Endothelial cell of umbilical vein (primary cell): ENCODE measurements around the gene RHEBL1. TPM values are rescaled to one million over a fixed set of nuclear protein-coding genes. Genes with fewer than 3 reads are reported as not detected.

Source experiments
- BruUV-seq: library from RNA; stranded (reverse); fragments of 400-500 nt; replicated peaks from 2 replicates; lab custom pipeline; 2021; lab: Mats Ljungman, UMichigan
- CTCF ChIA-PET: fragments of 300-600, 350-600 bp; sonication (Branson Sonifier 250); formaldehyde crosslinking; loops from one replicate; lab custom pipeline; 2021; ENCODE audit warnings: antibody characterized with exemption, inconsistent platforms; lab: Charles Lee
- POLR2A ChIA-PET: fragments of 300-600, 350-600 bp; sonication (Branson Sonifier 250); formaldehyde crosslinking; loops from one replicate; lab custom pipeline; 2021; ENCODE audit warnings: antibody characterized with exemption, inconsistent platforms; lab: Charles Lee
- DNase-seq: peaks from one replicate; pipeline ENCODE4 v3.0.0-alpha.2; 2011; ENCODE audit warnings: low read depth, low spot score
- FAIRE-seq: peaks from 2 replicates; lab custom pipeline; 2011; peaks lifted over from hg19 to GRCh38; lab: Jason Lieb, UNC
- H2AFZ ChIP-seq: 2 replicates; pipeline ENCODE4 v1.6.0; 2012; ENCODE audit warnings: low read depth, low read length, control low read depth, inconsistent platforms
- H3K27ac ChIP-seq: 2 replicates; pipeline ENCODE4 v1.5.1; 2011; ENCODE audit warnings: low read depth, mild to moderate bottlenecking, control low read depth, low read length, moderate library complexity; ENCODE audit not compliant: insufficient read depth
- H3K27me3 ChIP-seq, 2 experiments: 2 replicates each; pipeline versions ENCODE4 v1.6.0 to v1.6.1; 2011; ENCODE audit warnings: low read length in 2 of 2, mixed read lengths in 1 of 2; ENCODE audit not compliant: control insufficient read depth in 2 of 2, insufficient read depth in 2 of 2
- H3K36me3 ChIP-seq, 2 experiments: 2 replicates in 1 of 2; 3 replicates in 1 of 2; pipeline ENCODE4 v1.5.1; 2011; ENCODE audit warnings: low read length in 2 of 2, mild to moderate bottlenecking in 1 of 2, moderate library complexity in 1 of 2; ENCODE audit not compliant: control insufficient read depth in 2 of 2, insufficient read depth in 2 of 2; ENCODE audit errors: extremely low read depth in 1 of 2
- H3K4me1 ChIP-seq: 3 replicates; pipeline ENCODE4 v1.5.1; 2011; ENCODE audit warnings: mild to moderate bottlenecking, low read length; ENCODE audit not compliant: control insufficient read depth, insufficient read depth; ENCODE audit errors: extremely low read depth
- H3K4me2 ChIP-seq: 2 replicates; pipeline ENCODE4 v1.6.1; 2011; ENCODE audit warnings: low read length, control low read depth, mixed read lengths; ENCODE audit not compliant: insufficient read depth
- H3K4me3 ChIP-seq, 3 experiments: fragments of 200-600 bp in 1 of 3; sonication (generic), shearing (Covaris generic) in 1 of 3; replicated peaks in 1 of 3; 2 replicates each; pipeline ENCODE4 v1.5.1; 2011 to 2016; ENCODE audit warnings: control low read depth in 3 of 3, low read length in 3 of 3, mild to moderate bottlenecking in 2 of 3, inconsistent platforms in 1 of 3, low read depth in 1 of 3, moderate library complexity in 1 of 3; ENCODE audit not compliant: insufficient read depth in 1 of 3
- H3K79me2 ChIP-seq: 2 replicates; pipeline ENCODE4 v1.6.0; 2012; ENCODE audit warnings: low read length, inconsistent platforms; ENCODE audit not compliant: control insufficient read depth, insufficient read depth
- H3K9ac ChIP-seq: replicated peaks from 2 replicates; pipeline ENCODE3; 2011; ENCODE audit warnings: low read length, control low read depth; ENCODE audit not compliant: insufficient read depth; ENCODE audit errors: extremely low read depth
- H3K9me1 ChIP-seq: replicated peaks from 3 replicates; pipeline ENCODE4 v1.6.0; 2011; ENCODE audit warnings: mild to moderate bottlenecking, low read length; ENCODE audit not compliant: control insufficient read depth, insufficient read depth; ENCODE audit errors: extremely low read depth
- H3K9me3 ChIP-seq: replicated peaks from 2 replicates; pipeline ENCODE4 v1.5.1; 2012; ENCODE audit warnings: low read length, inconsistent platforms; ENCODE audit not compliant: control insufficient read depth, insufficient read depth
- H4K20me1 ChIP-seq: replicated peaks from 2 replicates; pipeline ENCODE3; 2011; ENCODE audit warnings: mild to moderate bottlenecking, low read length; ENCODE audit not compliant: control insufficient read depth, insufficient read depth; ENCODE audit errors: extremely low read depth
- CTCF ChIP-seq, 2 donors: IDR thresholded peaks; 1 replicate in 1 of 2; 2 replicates in 1 of 2; pipeline ENCODE4 v1.5.1; 2011; ENCODE audit warnings: low read length in 2 of 2, mild to moderate bottlenecking in 2 of 2, moderate library complexity in 2 of 2, control low read depth in 1 of 2, inconsistent platforms in 1 of 2, low read depth in 1 of 2; ENCODE audit not compliant: insufficient read depth in 1 of 2; ENCODE audit errors: extremely low read depth in 1 of 2
- EZH2 ChIP-seq: IDR thresholded peaks from 2 replicates; pipeline ENCODE4 v1.6.1; 2012; ENCODE audit warnings: borderline replicate concordance, low read depth, mild to moderate bottlenecking, moderate library complexity, low read length, inconsistent platforms; ENCODE audit not compliant: severe bottlenecking
- FOS ChIP-seq: IDR thresholded peaks from 2 replicates; pipeline ENCODE4 v1.6.1; 2011; ENCODE audit warnings: mild to moderate bottlenecking, low read length, moderate library complexity, borderline replicate concordance; ENCODE audit not compliant: insufficient read depth
- GATA2 ChIP-seq: IDR thresholded peaks from 2 replicates; pipeline ENCODE4 v1.7.0; 2011; ENCODE audit warnings: low read depth, mild to moderate bottlenecking, moderate library complexity, mixed read lengths, low read length; ENCODE audit not compliant: insufficient read length, insufficient read depth
- JUN ChIP-seq: IDR thresholded peaks from 2 replicates; pipeline ENCODE4 v1.6.1; 2011; ENCODE audit warnings: borderline replicate concordance, low read depth; ENCODE audit not compliant: insufficient read length, insufficient read depth
- MAX ChIP-seq: IDR thresholded peaks from 2 replicates; pipeline ENCODE4 v1.6.1; 2011; ENCODE audit not compliant: insufficient read depth, insufficient read length
- MYC ChIP-seq: IDR thresholded peaks from one replicate; pipeline ENCODE4 v1.6.1; 2011; ENCODE audit warnings: mild to moderate bottlenecking, low read depth, low read length
- POLR2A ChIP-seq: IDR thresholded peaks from 2 replicates; pipeline ENCODE4 v1.6.1; 2012; ENCODE audit warnings: low read depth, mild to moderate bottlenecking, control low read depth, low read length
- POLR2AphosphoS5 ChIP-seq: IDR thresholded peaks from 2 replicates; pipeline ENCODE4 v1.6.1; 2012; ENCODE audit warnings: low read depth, mild to moderate bottlenecking, control low read depth, low read length, moderate library complexity; ENCODE audit not compliant: insufficient read depth
- dilution Hi-C: fragments of 300-500 bp; cut with MboI; formaldehyde crosslinking; loops from one replicate; pipeline ENCODE4 v1.15.0; 2019; ENCODE audit warnings: low sequenced_read_pairs; ENCODE audit not compliant: extremely low pct_ligation_motif_present
- intact Hi-C: fragments of 100-400 bp; cut with micrococcal nuclease; formaldehyde crosslinking; loops from one replicate; pipeline ENCODE4 v1.10.0; 2022
- polyA plus RNA-seq, 4 experiments: library from polyadenylated mRNA; depleted of rRNA in 3 of 4; stranded (reverse) in 3 of 4; unstranded in 1 of 4; fragments of >200 nt; gene quantifications; 2 replicates each; pipeline versions ENCODE4 v1.2.1 to v1.2.3, GENCODE V29; 2011 to 2012; ENCODE audit warnings: missing spikeins in 1 of 4
- total RNA-seq: library from RNA; stranded (reverse); gene quantifications from 2 replicates; pipeline ENCODE4 v1.2.3, GENCODE V29; 2021

Gene RHEBL1
- total and polyA plus RNA-seq, 2 donors (not counting 3 experiments of a cell fraction or from before 2014, with no cell fraction given) = 2.6 to 2.7 TPM

- CTCF ChIA-PET = interaction anchor here (0.6 to 11.7 kb wide), 20 partner anchors 8 to 140 kb away, joined by 3 to 188 read pairs (median 6); partner anchors contain the start of genes ARF3, LMBR1L, RHEBL1 and TUBA1B
- FAIRE-seq = peak; percentile 73
- no TSS peak for BruUV-seq
- Histone ChIP-seq H3K27ac (no peak overlapping the region), H3K9me3 (no peaks in the 10 kb centered on the region), H3K9ac (no peak overlapping the region), H3K4me3 (no peak overlapping the region), H3K9me1 (no peaks in the 10 kb centered on the region), H3K4me2 (no peak overlapping the region), H4K20me1 (no peaks in the 10 kb centered on the region), H2AFZ (no peak overlapping the region), H3K27me3 (no peaks in the 10 kb centered on the region), H3K79me2 (no peaks in the 10 kb centered on the region), H3K36me3 (peaks cover 4 to 41% of the 10 kb centered on the region in 2 experiments), H3K4me1 (peaks cover 19% of the 10 kb centered on the region)
- DNase-seq = peak; percentile 58
- dilution Hi-C loops = no loop called here
- intact Hi-C loops = loop anchor here (1.0 kb wide), 2 partner anchors 10 to 34 kb away; no protein-coding TSS in a partner anchor
- TF ChIP-seq CTCF (IDR thresholded peaks at IDR 0.05; ENCODE audit: extremely low read depth in 1 of 2, insufficient read depth in 1 of 2, low read depth in 1 of 2, low read length in 2 of 2) (peak; percentile 81 to 91), POLR2A (no peak)
- POLR2A ChIA-PET = interaction anchor here (0.8 to 1.5 kb wide), 2 partner anchors 10 to 12 kb away, joined by 5 to 7 read pairs; no protein-coding TSS in a partner anchor
Measured at GRCh38 chr12:49098035-49098451, 28.3 kb upstream of the RHEBL1 start.

- ChIA-PET POLR2A (interaction anchor here (0.8 kb wide), 1 partner anchor 12 kb away, joined by 7 read pairs; no protein-coding TSS in a partner anchor), CTCF (interaction anchor here (0.9 to 11.7 kb wide), 8 partner anchors 10 to 140 kb away, joined by 3 to 188 read pairs (median 30); partner anchors contain the start of genes ARF3, LMBR1L and RHEBL1)
- dilution Hi-C loops = no loop called here
- no peaks in the 10 kb centered on the region for H3K9me1 ChIP-seq
- H3K4me1 ChIP-seq = peaks cover 26% of the 10 kb centered on the region
- TF ChIP-seq GATA2 = no peak
- no peak for TF ChIP-seq CTCF (IDR thresholded peaks at IDR 0.05; ENCODE audit: extremely low read depth in 1 of 2, insufficient read depth in 1 of 2, low read depth in 1 of 2, low read length in 2 of 2)
- no peak for TF ChIP-seq JUN
- TF ChIP-seq POLR2A = no peak
- TF ChIP-seq FOS = no peak
- TF ChIP-seq POLR2AphosphoS5 = no peak
- no peak for TF ChIP-seq MAX
- TF ChIP-seq EZH2 = no peak
- no peak for TF ChIP-seq MYC
- DNase-seq (no peak), FAIRE-seq (no peak)
- intact Hi-C loops = no loop called here
- no peaks in the 10 kb centered on the region for H3K27me3 ChIP-seq
- H3K9ac ChIP-seq = no peak overlapping the region
- no peaks in the 10 kb centered on the region for H3K9me3 ChIP-seq
- H3K27ac ChIP-seq = no peak overlapping the region
- no peak overlapping the region for H2AFZ ChIP-seq
- H3K4me3 ChIP-seq = no peak overlapping the region
- H3K4me2 ChIP-seq = no peak overlapping the region
- H4K20me1 ChIP-seq = no peaks in the 10 kb centered on the region
- no TSS peak for BruUV-seq
- peaks cover 4 to 35% of the 10 kb centered on the region in 2 experiments for H3K36me3 ChIP-seq
- no peaks in the 10 kb centered on the region for H3K79me2 ChIP-seq
Measured at GRCh38 chr12:49097381-49097780, 27.6 kb upstream of the RHEBL1 start.
